ENCODE data around the gene RGL3. TPM values are rescaled to one million over a fixed set of nuclear protein-coding genes. Genes with fewer than 3 reads are reported as not detected.

RGL3 gene
- total RNA-seq, 6 experiments from 2014 or later, result 6.7 to 26.6 (median 19.7) TPM

DNA sequence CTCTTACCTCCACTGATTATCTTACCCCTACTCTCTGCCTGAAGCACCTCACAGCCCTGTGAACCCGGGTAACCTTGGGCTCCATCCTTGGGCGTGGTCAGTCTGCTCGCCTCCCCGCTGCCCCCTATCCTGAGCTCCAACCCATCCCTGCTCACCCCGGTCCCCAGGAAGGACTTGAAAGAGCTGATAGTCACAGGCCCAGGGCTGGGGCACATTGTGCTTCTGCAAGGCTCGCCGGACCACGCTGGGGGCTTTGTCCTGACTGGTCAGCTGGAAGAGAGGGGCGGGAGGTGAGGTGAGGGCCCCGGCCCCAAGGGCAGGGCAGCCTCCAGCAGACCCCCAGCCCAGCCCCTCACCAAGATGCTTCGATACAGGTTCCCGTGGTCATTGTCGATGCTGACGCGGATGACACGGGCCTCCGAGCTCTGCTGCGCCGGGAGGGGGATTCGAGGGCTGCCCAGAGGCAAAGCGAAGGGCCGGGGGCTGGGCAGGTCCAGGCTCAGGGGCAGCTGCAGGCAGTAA lies 22.0 kb downstream of the RGL3 start:
- WGBS (ENCODE audit: insufficient coverage, low coverage, low lambda C conversion rate, missing lambda C conversion rate), result 95% methylated on average over 4 of the region's 22 CpGs
- no peaks in the 10 kb centered on the region for H3K27me3 ChIP-seq
- intact Hi-C loops (cut with DNase I), result no loop called here
- DNase-seq (no peak), ATAC-seq (no peak)
- no peaks in the 10 kb centered on the region for H3K9me3 ChIP-seq
- no peaks in the 10 kb centered on the region for H3K36me3 ChIP-seq
- H3K27ac ChIP-seq, result no peak overlapping the region
- TF ChIP-seq POLR2A (IDR thresholded peaks at IDR 0.05) (no peak), CTCF (IDR thresholded peaks at IDR 0.05) (no peak)
- no peaks in the 10 kb centered on the region for H3K4me1 ChIP-seq
- no peak overlapping the region for H3K4me3 ChIP-seq

- Histone ChIP-seq H3K27ac (no peak overlapping the region), H3K27me3 (no peaks in the 10 kb centered on the region), H3K9me3 (no peaks in the 10 kb centered on the region), H3K4me1 (no peaks in the 10 kb centered on the region), H3K4me3 (no peak overlapping the region), H3K36me3 (no peaks in the 10 kb centered on the region)
- DNase-seq (no peak), ATAC-seq (no peak)
- TF ChIP-seq POLR2A (IDR thresholded peaks at IDR 0.05), result no peak
- TF ChIP-seq CTCF (IDR thresholded peaks at IDR 0.05), result no peak
- 78% methylated on average over 2 of the region's 4 CpGs for WGBS (ENCODE audit: insufficient coverage, low coverage, low lambda C conversion rate, missing lambda C conversion rate)
- intact Hi-C loops (cut with DNase I), result no loop called here
Observed at GRCh38 chr19:11390933-11391680, 28.0 kb downstream of the RGL3 start.

DNA sequence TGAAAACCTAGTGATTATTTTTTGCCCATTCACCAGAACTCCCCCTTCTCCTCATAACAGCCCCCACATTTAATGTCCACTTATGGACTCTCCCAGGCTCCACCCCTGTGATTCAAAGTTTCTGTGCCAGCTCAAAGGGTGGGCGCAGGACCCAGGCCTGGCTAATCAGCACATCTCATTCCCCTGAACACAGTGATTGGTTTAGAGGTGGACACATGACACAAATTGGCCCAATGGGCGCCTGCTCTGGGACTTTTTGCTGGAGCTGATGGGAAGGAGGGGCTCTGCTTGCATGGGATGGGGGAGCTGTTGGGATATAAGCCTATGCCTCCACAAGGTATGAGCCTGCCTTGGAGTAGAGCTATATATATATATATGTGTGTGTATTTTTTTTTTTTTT lies 28.8 kb downstream of the RGL3 start:
- no peak overlapping the region for H3K4me3 ChIP-seq
- ATAC-seq (no peak), DNase-seq (no peak)
- no peaks in the 10 kb centered on the region for H3K36me3 ChIP-seq
- no peaks in the 10 kb centered on the region for H3K9me3 ChIP-seq
- WGBS (ENCODE audit: insufficient coverage, low coverage, low lambda C conversion rate, missing lambda C conversion rate), result 100% methylated on average over 1 of the region's 2 CpGs
- no peak overlapping the region for H3K27ac ChIP-seq
- H3K4me1 ChIP-seq, result no peaks in the 10 kb centered on the region
- TF ChIP-seq POLR2A (IDR thresholded peaks at IDR 0.05) (no peak), CTCF (IDR thresholded peaks at IDR 0.05) (no peak)
- H3K27me3 ChIP-seq, result no peaks in the 10 kb centered on the region
- intact Hi-C loops (cut with DNase I), result no loop called here

GRCh38 chr19:11387162-11388034 lies 31.7 kb downstream of the RGL3 start:
- ATAC-seq (peak in 3 of 4 donors; percentile 7 to 24 (median 8)), DNase-seq (no peak)
- no peaks in the 10 kb centered on the region for H3K27me3 ChIP-seq
- H3K4me1 ChIP-seq, result no peaks in the 10 kb centered on the region
- peak overlapping the region in 2 of 3 donors; percentile 5 to 40 for H3K27ac ChIP-seq
- H3K9me3 ChIP-seq, result no peaks in the 10 kb centered on the region
- 64% methylated on average over 15 of the region's 19 CpGs for WGBS (ENCODE audit: insufficient coverage, low coverage, low lambda C conversion rate, missing lambda C conversion rate)
- no peak overlapping the region for H3K4me3 ChIP-seq
- intact Hi-C loops (cut with DNase I), result loop anchor here in 1 of 2 donors (10.0 kb wide), 1 partner anchor 57 kb away; no protein-coding TSS in a partner anchor
- TF ChIP-seq POLR2A (IDR thresholded peaks at IDR 0.05), result no peak
- no peak for TF ChIP-seq CTCF (IDR thresholded peaks at IDR 0.05)
- H3K36me3 ChIP-seq, result no peaks in the 10 kb centered on the region

Measured in right lobe of liver (tissue), 6 donors.